ENCODE measurements around the gene NOL9.

The NOL9 gene

GRCh38 chr1:6526316-6526715 is 28.0 kb downstream of the NOL9 start:
- no peak for DNase-seq (ENCODE audit: low read depth in 3 of 3, low spot score in 1 of 3)

GRCh38 chr1:6523566-6523965 is 30.7 kb downstream of the NOL9 start:
- no peak for DNase-seq (ENCODE audit: low read depth in 3 of 3, low spot score in 1 of 3)

GRCh38 chr1:6521536-6521935 is 32.8 kb downstream of the NOL9 start:
- no peak for DNase-seq (ENCODE audit: low read depth in 3 of 3, low spot score in 1 of 3)

- no peak for DNase-seq (ENCODE audit: low read depth in 3 of 3, low spot score in 1 of 3)
These were observed 34.2 kb downstream of the NOL9 start for GRCh38 chr1:6519935-6520671.

DNA sequence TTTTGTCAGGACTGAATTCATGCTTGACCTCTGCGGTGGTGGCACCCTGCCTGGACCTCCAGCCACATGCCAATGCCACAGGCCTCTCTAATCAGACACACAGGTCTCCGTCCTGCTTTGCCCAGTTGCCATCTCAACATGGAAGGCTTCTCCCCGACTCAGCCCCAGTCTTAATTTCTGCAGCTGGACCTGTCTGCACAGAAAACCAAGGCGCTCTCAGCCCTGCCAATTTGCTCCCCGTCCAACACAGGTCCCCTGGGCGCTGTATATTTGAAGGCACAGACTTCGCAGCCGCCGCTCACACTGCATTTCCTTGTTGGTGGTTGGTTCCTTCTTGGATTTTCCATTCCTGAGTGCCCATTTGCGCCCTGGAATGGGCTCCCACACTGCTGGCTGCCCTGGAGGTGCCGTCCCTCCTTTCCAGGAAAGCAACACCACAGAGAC is 34.8 kb downstream of the NOL9 start:
- DNase-seq (ENCODE audit: low read depth in 3 of 3, low spot score in 1 of 3): no peak

DNA sequence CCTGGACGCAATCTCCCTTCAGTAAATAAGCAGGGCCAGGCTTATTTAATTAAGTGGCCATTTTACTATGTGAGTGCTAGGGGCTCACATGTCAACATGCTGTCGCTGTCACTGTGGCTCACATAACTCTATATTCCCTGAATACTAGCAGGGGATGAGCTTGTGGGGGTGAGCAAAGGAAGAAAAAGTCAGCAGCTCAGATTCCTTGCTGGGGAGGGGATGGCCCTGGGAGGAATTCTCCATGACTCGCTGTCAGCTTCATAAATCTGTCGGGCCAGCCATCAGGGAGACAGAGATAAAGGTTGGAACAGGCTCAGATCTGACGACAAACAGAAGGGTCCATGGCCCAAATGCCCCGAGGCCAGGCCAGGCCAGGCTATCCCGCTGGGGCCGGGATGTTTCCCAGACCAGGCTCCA is 36.9 kb downstream of the NOL9 start:
- no peak for DNase-seq (ENCODE audit: low read depth in 3 of 3, low spot score in 1 of 3)

- DNase-seq (ENCODE audit: low read depth in 3 of 3, low spot score in 1 of 3): no peak
These were observed 38.5 kb downstream of the NOL9 start for GRCh38 chr1:6515771-6516170.

GRCh38 chr1:6513320-6513801 is 41.0 kb downstream of the NOL9 start:
- DNase-seq (ENCODE audit: low read depth in 3 of 3, low spot score in 1 of 3): no peak

- no peak for DNase-seq (ENCODE audit: low read depth in 3 of 3, low spot score in 1 of 3)
These were observed 41.4 kb downstream of the NOL9 start for GRCh38 chr1:6512908-6513280.

DNA sequence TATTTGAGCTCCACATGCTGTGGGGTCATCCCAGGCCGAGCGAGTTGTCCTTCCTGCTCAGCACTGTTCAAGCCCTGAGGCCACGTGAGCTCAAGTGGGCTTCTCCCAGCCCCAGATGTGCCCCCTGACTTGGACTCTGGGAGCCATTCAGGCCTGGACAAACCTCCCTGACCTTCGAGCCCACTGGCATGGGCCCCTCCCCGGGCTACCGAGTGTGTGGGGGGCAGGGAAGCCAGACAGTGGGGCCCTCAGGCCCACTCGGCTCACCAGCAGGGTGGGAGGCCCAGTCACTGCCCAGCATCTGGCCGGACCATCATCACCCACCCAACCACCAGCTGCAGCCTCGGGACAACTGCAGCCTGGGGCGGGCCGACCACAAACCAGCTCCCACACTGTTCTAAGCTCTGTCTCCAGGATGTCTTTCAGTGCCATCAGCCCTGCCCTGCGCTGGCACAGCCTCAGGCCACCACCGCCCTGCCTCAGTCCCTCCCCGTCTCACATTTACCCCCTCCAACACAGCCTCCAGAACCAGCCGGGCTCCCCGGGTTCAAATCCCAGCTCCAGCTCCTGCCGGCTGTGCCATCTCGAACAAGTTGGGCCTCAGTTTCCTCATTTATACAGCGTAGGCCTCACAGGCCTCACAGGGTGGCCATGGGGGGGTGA is 41.9 kb downstream of the NOL9 start:
- DNase-seq (ENCODE audit: low read depth in 3 of 3, low spot score in 1 of 3): no peak

- DNase-seq (ENCODE audit: low read depth in 3 of 3, low spot score in 1 of 3): no peak
These were observed 42.6 kb downstream of the NOL9 start for GRCh38 chr1:6511561-6512244.

- no peak for DNase-seq (ENCODE audit: low read depth in 3 of 3, low spot score in 1 of 3)
These were observed 43.3 kb downstream of the NOL9 start for GRCh38 chr1:6511056-6511455.

GRCh38 chr1:6510493-6510892 is 43.8 kb downstream of the NOL9 start:
- DNase-seq (ENCODE audit: low read depth in 3 of 3, low spot score in 1 of 3): no peak

- no peak for DNase-seq (ENCODE audit: low read depth in 3 of 3, low spot score in 1 of 3)
These were observed 44.4 kb downstream of the NOL9 start for GRCh38 chr1:6509919-6510291.

GRCh38 chr1:6509220-6509918 is 44.9 kb downstream of the NOL9 start:
- DNase-seq (ENCODE audit: low read depth in 3 of 3, low spot score in 1 of 3): no peak

DNA sequence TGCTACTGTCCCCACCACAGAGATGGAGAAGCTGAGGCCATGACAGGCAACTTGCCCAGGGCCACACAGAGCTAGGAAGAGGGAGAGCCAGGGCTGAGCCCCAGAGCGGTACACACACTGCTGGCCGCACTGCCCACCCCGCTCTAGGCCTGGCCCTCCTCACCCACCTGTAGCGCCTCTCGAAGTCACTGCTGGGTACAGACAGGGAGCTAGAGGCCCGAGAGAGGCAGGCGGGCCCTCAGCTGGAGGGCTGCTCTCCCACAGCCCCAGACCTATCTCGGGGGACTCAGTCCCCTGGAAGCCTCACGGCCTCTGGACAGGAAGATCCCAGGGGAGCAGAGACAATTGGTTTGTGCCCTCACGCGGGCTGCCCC is 45.5 kb downstream of the NOL9 start:
- no peak for DNase-seq (ENCODE audit: low read depth in 3 of 3, low spot score in 1 of 3)

DNA sequence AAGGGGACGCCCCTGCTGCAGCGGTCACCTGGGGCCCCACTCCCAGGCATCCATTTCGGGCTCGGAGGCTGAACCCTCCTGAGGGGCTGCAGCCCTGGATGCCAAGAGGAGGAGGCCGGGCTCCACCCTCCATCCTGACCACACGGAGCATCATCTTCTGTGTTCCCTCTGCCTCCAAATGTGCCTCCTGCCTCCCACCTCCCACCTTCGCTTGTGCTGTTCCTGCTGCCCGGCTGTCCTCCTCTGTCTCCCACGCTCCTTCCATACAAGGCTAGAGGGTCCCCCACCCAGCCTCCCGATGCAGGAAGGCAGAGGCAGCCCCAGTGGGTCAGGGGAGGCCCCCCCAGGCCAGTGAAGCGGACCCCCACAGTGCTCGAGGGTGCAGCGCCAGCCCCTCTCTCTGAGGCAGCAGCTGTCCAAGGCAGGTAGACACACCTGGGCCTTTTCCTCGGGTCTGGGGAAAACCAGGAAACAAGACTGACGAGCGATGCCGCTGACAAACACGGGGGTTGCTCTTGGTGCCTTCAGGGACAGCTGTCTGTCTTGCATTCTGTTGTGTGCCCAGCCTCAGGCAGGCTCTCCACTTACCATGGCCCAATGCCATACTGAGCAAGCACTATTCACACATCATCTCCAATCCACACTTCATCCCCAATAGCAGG is 46.0 kb downstream of the NOL9 start:
- no peak for DNase-seq (ENCODE audit: low read depth in 3 of 3, low spot score in 1 of 3)

DNA sequence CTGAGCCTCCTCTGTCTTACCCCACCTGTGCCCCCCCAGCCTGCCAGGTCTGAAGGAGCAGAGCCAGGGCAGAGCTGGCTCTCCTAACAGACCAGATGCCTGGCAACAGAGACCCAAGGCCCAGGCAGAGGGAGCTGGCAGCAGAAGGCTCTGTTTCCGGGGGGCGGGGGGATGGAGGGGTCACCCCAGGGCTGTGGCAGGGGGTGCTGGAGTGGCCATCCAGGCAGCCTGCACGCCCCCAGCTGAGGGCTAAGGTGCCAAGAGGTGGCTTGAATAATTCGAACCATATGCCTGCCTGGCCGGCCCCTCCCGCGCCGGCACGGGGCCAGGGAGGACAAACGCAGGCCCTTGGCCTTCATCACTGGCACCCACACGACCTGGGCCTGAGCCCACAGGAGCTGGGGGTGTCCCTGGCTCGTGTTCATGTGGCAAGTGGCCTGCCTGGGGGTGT is 46.8 kb downstream of the NOL9 start:
- DNase-seq (ENCODE audit: low read depth in 3 of 3, low spot score in 1 of 3): no peak

GRCh38 chr1:6507037-6507428 is 47.3 kb downstream of the NOL9 start:
- no peak for DNase-seq (ENCODE audit: low read depth in 3 of 3, low spot score in 1 of 3)

GRCh38 chr1:6506210-6507036 is 47.9 kb downstream of the NOL9 start:
- no peak for DNase-seq (ENCODE audit: low read depth in 3 of 3, low spot score in 1 of 3)

Measured in stimulated activated CD4-positive, alpha-beta T cell treated with anti-CD3 and anti-CD28 coated beads, TNF-alpha, amount 100 ng/mL, for 1 hour (primary cell).